ENCODE measurements around the gene CFAP299. TPM values are rescaled to one million over a fixed set of nuclear protein-coding genes. Genes with fewer than 3 reads are reported as not detected.
A peak's percentile ranks its signal among the peaks of the same experiment; 100 is the strongest.

Gene CFAP299
- total RNA-seq, 1 donor, result 2.5 TPM

GRCh38 chr4:80927420-80927819 lies 591.9 kb downstream of the CFAP299 start:
- no peaks in the 10 kb centered on the region for H3K36me3 ChIP-seq (ENCODE audit: insufficient read depth, low read length)
- no peaks in the 10 kb centered on the region for H3K4me1 ChIP-seq (ENCODE audit: insufficient read depth, low read length)
- no peaks in the 10 kb centered on the region for H3K27me3 ChIP-seq (ENCODE audit: insufficient read depth, low read length)
- no peak overlapping the region for H3K4me2 ChIP-seq (ENCODE audit: insufficient read depth, low read length)
- H3K79me2 ChIP-seq (ENCODE audit: insufficient read depth, low read length), result no peaks in the 10 kb centered on the region
- H3K4me3 ChIP-seq (ENCODE audit: insufficient read depth, low read length), result no peak overlapping the region
- H2AFZ ChIP-seq (ENCODE audit: low read length), result no peak overlapping the region
- H4K20me1 ChIP-seq (ENCODE audit: insufficient read depth, low read length), result no peaks in the 10 kb centered on the region
- no peak overlapping the region for H3K27ac ChIP-seq (ENCODE audit: low read depth, low read length)
- no peaks in the 10 kb centered on the region for H3K9me3 ChIP-seq (ENCODE audit: low read depth, low read length)
- no peak for TF ChIP-seq CTCF (IDR thresholded peaks at IDR 0.05; ENCODE audit: extremely low read depth, low read depth, low read length)
- no peak for DNase-seq (ENCODE audit: insufficient read length, low spot score, missing footprints)

GRCh38 chr4:80931631-80932081 lies 596.1 kb downstream of the CFAP299 start:
- Histone ChIP-seq H4K20me1 (ENCODE audit: insufficient read depth, low read length) (no peaks in the 10 kb centered on the region), H3K9me3 (ENCODE audit: low read depth, low read length) (no peaks in the 10 kb centered on the region), H3K27ac (ENCODE audit: low read depth, low read length) (no peak overlapping the region), H2AFZ (ENCODE audit: low read length) (no peak overlapping the region), H3K4me1 (ENCODE audit: insufficient read depth, low read length) (no peaks in the 10 kb centered on the region), H3K4me3 (ENCODE audit: insufficient read depth, low read length) (no peak overlapping the region), H3K79me2 (ENCODE audit: insufficient read depth, low read length) (no peaks in the 10 kb centered on the region), H3K4me2 (ENCODE audit: insufficient read depth, low read length) (no peak overlapping the region), H3K27me3 (ENCODE audit: insufficient read depth, low read length) (no peaks in the 10 kb centered on the region), H3K36me3 (ENCODE audit: insufficient read depth, low read length) (no peaks in the 10 kb centered on the region)
- peak; percentile 56 for DNase-seq (ENCODE audit: insufficient read length, low spot score, missing footprints)
- no peak for TF ChIP-seq CTCF (IDR thresholded peaks at IDR 0.05; ENCODE audit: extremely low read depth, low read depth, low read length)

- TF ChIP-seq CTCF (IDR thresholded peaks at IDR 0.05; ENCODE audit: extremely low read depth, low read depth, low read length), result no peak
- Histone ChIP-seq H3K4me2 (ENCODE audit: insufficient read depth, low read length) (no peak overlapping the region), H3K79me2 (ENCODE audit: insufficient read depth, low read length) (no peaks in the 10 kb centered on the region), H4K20me1 (ENCODE audit: insufficient read depth, low read length) (no peaks in the 10 kb centered on the region), H2AFZ (ENCODE audit: low read length) (no peak overlapping the region), H3K27me3 (ENCODE audit: insufficient read depth, low read length) (no peaks in the 10 kb centered on the region), H3K4me3 (ENCODE audit: insufficient read depth, low read length) (no peak overlapping the region), H3K27ac (ENCODE audit: low read depth, low read length) (no peak overlapping the region), H3K36me3 (ENCODE audit: insufficient read depth, low read length) (no peaks in the 10 kb centered on the region), H3K4me1 (ENCODE audit: insufficient read depth, low read length) (no peaks in the 10 kb centered on the region), H3K9me3 (ENCODE audit: low read depth, low read length) (no peaks in the 10 kb centered on the region)
- DNase-seq (ENCODE audit: insufficient read length, low spot score, missing footprints), result no peak
Measured at GRCh38 chr4:80948141-80948540, 612.6 kb downstream of the CFAP299 start.

- DNase-seq (ENCODE audit: insufficient read length, low spot score, missing footprints), result no peak
- Histone ChIP-seq H2AFZ (ENCODE audit: low read length) (no peak overlapping the region), H3K79me2 (ENCODE audit: insufficient read depth, low read length) (no peaks in the 10 kb centered on the region), H3K27ac (ENCODE audit: low read depth, low read length) (no peak overlapping the region), H3K27me3 (ENCODE audit: insufficient read depth, low read length) (no peaks in the 10 kb centered on the region), H3K9me3 (ENCODE audit: low read depth, low read length) (no peaks in the 10 kb centered on the region), H3K36me3 (ENCODE audit: insufficient read depth, low read length) (no peaks in the 10 kb centered on the region), H3K4me3 (ENCODE audit: insufficient read depth, low read length) (no peak overlapping the region), H3K4me2 (ENCODE audit: insufficient read depth, low read length) (no peak overlapping the region), H3K4me1 (ENCODE audit: insufficient read depth, low read length) (no peaks in the 10 kb centered on the region), H4K20me1 (ENCODE audit: insufficient read depth, low read length) (no peaks in the 10 kb centered on the region)
- TF ChIP-seq CTCF (IDR thresholded peaks at IDR 0.05; ENCODE audit: extremely low read depth, low read depth, low read length), result no peak
Measured at GRCh38 chr4:80948995-80949394, 613.5 kb downstream of the CFAP299 start.
